GM18870 (cell line): ENCODE data around the gene NARF.
A peak's percentile ranks its signal among the peaks of the same experiment; 100 is the strongest.
"Not testable (repeated sequence)": the region's sequence is repeated elsewhere in the genome, so short reads cannot be mapped to it uniquely, and the experiment has no call there.

Source experiments
- ATAC-seq: cut with Tn5 transposase; IDR thresholded peaks from one replicate; pipeline ENCODE4 v1.9.1; 2021; ENCODE audit warnings: moderate library complexity; ENCODE audit not compliant: unreplicated experiment

Gene NARF

DNA sequence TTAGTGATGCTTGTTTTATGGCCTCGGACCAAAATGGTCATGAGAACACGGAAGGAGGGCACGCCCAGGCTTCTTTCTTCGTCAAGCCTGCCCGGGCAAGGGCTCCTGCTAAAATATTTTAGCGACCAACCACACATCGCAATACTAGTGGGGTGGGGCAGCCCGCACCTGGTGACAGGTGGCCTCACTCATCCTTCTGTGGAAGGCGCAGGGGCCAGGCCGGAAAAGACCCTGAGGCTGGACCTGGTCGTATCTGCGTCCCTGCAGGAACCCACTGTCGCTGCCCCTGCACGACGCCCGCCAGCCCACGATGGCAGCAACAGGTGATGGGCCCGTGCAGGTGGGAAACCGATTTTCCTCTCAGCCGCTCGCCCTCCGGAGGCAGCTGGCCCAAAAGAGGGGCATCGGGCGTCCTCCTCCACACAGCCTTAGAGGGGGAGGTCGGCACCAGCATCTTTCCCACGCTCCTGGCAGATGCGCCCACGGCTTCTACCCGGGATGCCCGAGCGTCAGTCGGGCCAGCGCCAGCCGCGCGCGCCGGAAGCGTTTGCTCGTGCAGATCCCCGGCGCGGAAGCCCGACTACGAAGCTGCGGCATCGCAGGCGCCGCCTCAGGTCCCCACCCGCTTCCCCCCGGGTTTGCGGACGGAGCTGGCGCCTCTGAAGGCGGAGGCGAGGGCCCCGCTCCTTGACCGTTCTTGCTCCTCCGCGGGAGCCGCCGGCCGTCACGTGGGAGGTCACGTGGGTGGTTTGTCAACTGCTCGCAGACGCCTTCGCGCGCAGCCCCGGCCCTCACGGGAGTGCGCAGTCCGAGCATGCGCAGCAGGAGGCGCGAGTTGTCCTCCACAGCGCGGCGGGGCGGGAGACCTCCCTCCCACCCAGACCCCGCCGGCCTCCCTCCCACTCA, 38.2 kb downstream of the NARF start:
- ATAC-seq, result peak; percentile 45

GRCh38 chr17:82497483-82498405, 39.2 kb downstream of the NARF start:
- no peak for ATAC-seq

DNA sequence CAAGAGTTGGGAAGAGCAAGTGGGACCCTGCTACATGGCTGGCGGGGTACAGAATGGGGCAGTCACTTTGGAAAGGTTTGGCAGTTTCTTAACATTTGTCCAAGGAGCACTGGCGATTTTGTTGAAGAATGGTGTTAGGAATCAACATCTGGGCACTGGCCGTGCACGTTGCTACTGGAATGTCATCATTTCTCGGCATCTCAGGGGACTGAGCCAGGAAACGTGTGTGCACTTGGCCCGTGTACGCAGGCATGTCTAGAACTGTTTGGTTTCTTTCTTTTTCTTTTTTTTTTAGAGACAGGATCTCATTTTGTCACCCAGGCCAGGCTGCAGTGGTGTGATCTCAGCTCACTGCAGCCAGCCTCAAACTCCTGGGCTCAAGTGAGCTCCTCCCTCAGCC, 43.7 kb downstream of the NARF start:
- no peak for ATAC-seq

DNA sequence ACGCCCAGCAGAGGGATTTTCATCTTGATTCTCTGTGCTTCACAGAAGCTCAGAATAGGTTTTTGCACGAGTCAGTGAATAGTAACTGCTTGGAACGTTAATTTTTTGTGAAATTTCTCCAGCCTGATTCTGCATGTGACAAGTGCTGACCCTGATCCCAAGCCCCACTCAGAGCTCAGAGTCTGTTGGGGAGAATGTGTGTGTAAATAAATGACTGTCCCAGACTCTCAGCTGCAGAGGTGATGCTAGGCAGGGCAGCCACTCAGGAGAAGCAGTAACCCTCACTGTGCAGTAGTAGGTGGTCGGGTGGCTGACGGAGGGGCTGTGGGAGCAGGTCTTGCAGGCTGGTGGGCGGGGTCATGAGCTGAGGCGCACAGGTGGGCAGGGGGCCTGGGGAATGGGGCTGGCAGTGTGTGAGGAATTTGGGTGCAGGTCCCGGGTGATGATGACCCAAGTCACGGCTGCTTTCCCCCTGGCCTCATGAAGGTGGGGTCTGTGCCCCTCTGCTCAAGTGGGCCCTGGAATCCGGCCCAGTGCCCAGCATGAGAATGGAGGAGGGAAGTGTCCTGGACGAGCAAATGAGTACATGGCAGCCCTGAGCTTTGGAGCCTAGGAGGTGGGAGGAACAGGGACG, 44.7 kb downstream of the NARF start:
- ATAC-seq, result no peak

GRCh38 chr17:82503728-82504308, 45.3 kb downstream of the NARF start:
- ATAC-seq, result no peak

GRCh38 chr17:82505296-82505695, 46.8 kb downstream of the NARF start:
- no peak for ATAC-seq

DNA sequence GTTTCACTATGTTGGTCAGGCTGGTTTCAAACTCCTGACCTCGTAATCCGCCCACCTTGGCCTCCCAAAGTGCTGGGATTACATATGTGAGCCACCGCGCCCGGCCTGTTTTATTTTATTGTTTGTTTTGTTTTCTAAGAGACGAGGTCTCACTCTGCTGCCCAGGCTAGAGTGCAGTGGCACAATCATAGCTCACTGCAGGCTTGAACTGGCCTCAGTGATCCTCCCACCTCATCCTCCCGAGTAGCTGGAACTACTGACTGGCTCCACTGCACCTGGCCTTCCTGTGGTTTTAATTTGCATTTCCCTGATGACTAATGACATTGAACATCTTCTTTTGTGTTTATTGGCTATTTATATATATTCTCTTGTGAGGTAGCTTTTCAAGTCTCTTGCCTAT, 47.9 kb downstream of the NARF start:
- peak; percentile 81 for ATAC-seq

DNA sequence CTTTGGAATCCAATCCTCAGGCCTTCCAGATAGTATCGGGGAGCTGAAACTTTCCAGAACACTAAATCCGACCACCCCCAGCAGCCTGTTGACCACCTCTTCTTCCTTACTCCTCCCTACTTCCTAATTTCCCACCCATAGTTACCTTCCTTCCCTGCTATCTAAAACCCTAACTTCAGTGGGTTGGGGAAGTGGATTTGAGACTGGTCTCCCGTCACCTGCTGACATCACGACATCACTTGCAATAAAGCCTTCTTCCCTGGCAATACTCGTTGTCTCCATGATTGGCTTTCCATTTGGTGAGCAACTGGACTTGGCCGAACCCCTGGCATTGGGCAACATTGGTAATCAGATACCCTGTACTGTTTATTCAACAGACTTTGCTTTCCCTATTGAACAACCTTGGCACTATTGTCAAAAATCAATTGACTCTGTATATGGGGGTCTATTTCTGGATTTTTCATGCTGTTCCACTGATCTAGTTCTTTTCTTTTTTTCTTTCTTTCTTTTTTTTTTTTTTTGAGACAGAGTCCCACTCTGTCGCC, 49.2 kb downstream of the NARF start:
- no peak for ATAC-seq

- ATAC-seq, result not testable (repeated sequence)
Measured at GRCh38 chr17:82511642-82512041, 53.1 kb downstream of the NARF start.

- ATAC-seq, result not testable (repeated sequence)
Measured at GRCh38 chr17:82513864-82514263, 55.3 kb downstream of the NARF start.

DNA sequence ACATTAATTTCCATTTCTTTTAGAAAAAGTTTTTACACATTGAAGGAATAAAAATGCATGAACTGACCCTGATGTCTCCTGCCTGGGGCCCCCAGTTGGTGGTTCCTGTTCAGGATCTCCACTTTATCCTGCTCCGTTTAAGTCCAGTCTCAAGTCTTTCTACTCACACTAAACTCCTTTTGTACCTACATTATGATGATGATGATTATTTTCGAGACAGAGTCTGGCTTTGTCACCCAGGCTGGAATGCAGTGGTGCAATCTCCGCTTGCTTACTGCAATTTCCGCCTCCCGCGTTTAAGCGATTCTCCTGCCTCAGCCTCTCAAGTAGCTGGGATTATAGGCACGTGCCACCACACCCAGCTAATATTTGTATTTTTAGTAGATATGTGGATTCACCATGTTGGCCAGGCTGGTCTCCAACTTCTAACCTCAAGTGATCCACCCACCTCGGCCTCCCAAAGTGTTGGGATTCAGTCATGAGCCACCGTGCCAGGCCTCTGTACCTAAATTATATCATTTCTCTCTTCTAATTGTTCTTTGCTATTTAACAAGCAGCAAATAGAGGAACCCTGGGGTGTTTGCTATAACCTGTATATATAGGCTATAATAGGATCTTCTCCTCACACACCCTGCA, 58.8 kb downstream of the NARF start:
- ATAC-seq, result no peak

GRCh38 chr17:82518826-82519810, 60.6 kb downstream of the NARF start, which contains the start of gene FOXK2:
TSS of gene FOXK2 (plus strand) at chr17:82519732. CDS start at chr17:82519889, 157 bp downstream.
- ATAC-seq, result peak; percentile 63

DNA sequence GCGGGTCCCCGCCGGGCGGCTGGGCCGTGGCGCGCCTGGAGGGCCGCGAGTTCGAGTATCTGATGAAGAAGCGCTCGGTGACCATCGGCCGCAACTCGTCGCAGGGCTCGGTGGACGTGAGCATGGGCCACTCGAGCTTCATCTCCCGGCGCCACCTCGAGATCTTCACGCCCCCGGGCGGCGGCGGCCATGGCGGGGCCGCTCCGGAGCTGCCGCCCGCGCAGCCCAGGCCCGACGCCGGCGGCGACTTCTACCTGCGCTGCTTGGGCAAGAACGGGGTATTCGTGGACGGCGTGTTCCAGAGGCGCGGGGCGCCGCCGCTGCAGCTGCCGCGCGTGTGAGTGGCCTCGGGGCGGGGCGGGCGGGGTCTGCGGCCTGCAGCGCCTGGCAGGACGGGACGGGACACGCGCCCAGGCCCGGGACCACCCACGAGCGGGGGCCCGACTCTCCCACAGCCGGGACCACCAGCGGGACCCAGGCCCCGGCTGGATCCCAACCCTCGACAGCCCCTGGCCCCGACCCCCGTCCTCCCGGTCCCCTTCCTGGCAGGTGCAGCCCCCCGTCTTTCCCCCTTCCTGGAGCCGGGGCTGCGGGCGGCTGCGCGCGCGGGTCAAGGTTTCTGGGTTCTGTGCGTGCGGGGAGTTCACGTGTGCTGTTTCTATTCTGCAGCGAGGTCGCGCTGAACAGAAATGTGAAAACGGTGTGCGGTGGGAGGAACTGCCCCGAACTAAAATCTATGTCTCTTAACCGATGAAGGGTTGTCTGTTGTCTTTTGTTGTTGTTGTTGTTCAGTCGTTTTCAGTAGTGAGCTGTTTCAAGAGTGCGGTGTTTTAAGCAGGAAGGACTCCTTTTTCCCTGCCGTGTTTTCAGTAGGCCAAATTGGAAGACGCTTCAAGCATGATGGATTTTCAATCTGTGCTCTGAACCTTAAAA, 61.7 kb downstream of the NARF start:
- ATAC-seq, result no peak

GRCh38 chr17:82524540-82524939, 66.0 kb downstream of the NARF start:
- ATAC-seq, result no peak

- ATAC-seq, result no peak
Measured at GRCh38 chr17:82525712-82526111, 67.2 kb downstream of the NARF start.

- ATAC-seq, result no peak
Measured at GRCh38 chr17:82527898-82528297, 69.4 kb downstream of the NARF start.

GRCh38 chr17:82528484-82529265, 70.1 kb downstream of the NARF start:
- no peak for ATAC-seq
